ENCODE measurements around the gene PDCD1LG2.

DNA sequence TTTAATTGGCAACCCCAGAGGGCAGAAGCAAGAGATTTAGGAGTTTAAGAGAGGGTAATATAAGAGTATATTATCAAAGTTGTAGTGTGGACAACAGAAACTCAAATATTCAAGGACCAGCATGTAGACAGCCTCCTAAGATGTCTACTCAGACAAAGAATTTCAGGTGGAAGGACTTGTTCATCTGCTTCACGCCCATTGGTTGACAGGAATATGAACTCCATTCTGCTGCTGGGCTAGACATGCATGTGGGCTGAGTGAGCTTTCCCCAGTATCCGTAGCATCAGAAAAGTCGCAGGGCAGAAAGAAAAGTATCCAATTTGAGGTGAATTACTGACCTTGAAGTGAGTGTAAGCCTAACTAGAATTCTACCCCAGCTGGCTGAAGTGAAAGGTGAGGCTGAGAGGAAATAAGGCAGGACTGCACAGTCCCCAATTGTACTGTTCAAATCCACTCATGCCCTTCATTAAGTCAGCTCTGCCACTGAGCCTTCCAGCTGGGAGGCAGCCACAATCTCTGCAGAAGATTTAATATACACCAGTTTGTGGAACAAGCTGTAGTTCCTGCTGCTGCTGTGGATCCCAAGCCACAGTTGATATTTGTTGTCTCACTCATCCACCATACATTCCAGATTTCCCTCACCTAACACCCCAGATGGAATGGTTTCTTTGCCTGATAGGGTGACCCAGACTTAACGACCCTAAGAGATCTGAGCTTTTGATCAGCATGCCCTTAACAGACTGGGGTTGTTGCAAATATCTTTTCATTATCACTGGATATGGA is 41.2 kb downstream of the PDCD1LG2 start:
- TF ChIP-seq, protein P1, sequence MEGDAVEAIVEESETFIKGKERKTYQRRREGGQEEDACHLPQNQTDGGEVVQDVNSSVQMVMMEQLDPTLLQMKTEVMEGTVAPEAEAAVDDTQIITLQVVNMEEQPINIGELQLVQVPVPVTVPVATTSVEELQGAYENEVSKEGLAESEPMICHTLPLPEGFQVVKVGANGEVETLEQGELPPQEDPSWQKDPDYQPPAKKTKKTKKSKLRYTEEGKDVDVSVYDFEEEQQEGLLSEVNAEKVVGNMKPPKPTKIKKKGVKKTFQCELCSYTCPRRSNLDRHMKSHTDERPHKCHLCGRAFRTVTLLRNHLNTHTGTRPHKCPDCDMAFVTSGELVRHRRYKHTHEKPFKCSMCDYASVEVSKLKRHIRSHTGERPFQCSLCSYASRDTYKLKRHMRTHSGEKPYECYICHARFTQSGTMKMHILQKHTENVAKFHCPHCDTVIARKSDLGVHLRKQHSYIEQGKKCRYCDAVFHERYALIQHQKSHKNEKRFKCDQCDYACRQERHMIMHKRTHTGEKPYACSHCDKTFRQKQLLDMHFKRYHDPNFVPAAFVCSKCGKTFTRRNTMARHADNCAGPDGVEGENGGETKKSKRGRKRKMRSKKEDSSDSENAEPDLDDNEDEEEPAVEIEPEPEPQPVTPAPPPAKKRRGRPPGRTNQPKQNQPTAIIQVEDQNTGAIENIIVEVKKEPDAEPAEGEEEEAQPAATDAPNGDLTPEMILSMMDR (IDR thresholded peaks at IDR 0.05): no peak
- TF ChIP-seq POLR2AphosphoS5 (IDR thresholded peaks at IDR 0.05): no peak
